Uterus (tissue), 2 donors: ENCODE data around the gene LMCD1.

Experiments used
- CTCF ChIP-seq, 4 experiments: fragments of 200-600 bp in 2 of 4; fragments of 450-650 bp in 2 of 4; sonication (generic) in 2 of 4; IDR thresholded peaks; one replicate each; pipeline ENCODE4 v1.5.1; 2016 to 2019; ENCODE audit warnings: antibody characterized with exemption in 4 of 4, mild to moderate bottlenecking in 2 of 4, moderate library complexity in 1 of 4
- POLR2A ChIP-seq, 2 donors: fragments of 450-650 bp; IDR thresholded peaks; one replicate each; pipeline ENCODE4 v1.6.1; 2016; ENCODE audit warnings: antibody characterized with exemption in 2 of 2, mild to moderate bottlenecking in 1 of 2, moderate library complexity in 1 of 2

DNA sequence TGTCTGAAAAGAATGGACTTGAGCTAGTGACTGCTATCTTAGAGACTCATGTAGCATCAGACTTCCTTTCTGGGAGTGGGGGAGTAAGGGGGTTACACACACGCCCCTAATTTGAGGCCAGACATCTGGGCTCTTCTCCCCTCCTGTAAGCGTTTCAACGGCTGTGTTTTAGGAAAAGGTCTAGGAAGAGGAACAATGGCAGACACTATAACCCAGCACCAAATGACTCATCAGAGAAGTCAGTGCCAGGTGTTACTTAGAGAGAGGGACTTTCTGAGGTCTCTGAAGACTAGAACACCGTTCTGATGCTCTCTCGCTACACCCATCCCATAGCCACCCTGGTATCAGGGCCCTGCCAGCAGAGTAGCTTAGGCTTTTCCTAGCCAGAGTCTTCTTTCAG is 77.5 kb downstream of the LMCD1 start:
- TF ChIP-seq POLR2A (IDR thresholded peaks at IDR 0.05): no peak
- TF ChIP-seq CTCF (IDR thresholded peaks at IDR 0.05): no peak
